Fibroblast of lung (primary cell): ENCODE measurements around the gene COL11A1.

Experiments
- EZH2 ChIP-seq: IDR thresholded peaks from 2 replicates; pipeline ENCODE4 v1.5.1; 2012; ENCODE audit warnings: low read length, control low read depth, mild to moderate bottlenecking; ENCODE audit errors: missing control alignments
- TF ChIP-seq, protein P1 (sequence below), 2 donors: IDR thresholded peaks in 1 of 2; conservative IDR thresholded peaks in 1 of 2; 1 replicate in 1 of 2; 2 replicates in 1 of 2; pipeline ENCODE4 v1.5.1; 2011 to 2012; ENCODE audit warnings: low read length in 2 of 2, control low read depth in 1 of 2, inconsistent platforms in 1 of 2, low read depth in 1 of 2, mild to moderate bottlenecking in 1 of 2

GRCh38 chr1:103156966-103157365 lies 48.6 kb upstream of the COL11A1 start:
- TF ChIP-seq, protein P1, sequence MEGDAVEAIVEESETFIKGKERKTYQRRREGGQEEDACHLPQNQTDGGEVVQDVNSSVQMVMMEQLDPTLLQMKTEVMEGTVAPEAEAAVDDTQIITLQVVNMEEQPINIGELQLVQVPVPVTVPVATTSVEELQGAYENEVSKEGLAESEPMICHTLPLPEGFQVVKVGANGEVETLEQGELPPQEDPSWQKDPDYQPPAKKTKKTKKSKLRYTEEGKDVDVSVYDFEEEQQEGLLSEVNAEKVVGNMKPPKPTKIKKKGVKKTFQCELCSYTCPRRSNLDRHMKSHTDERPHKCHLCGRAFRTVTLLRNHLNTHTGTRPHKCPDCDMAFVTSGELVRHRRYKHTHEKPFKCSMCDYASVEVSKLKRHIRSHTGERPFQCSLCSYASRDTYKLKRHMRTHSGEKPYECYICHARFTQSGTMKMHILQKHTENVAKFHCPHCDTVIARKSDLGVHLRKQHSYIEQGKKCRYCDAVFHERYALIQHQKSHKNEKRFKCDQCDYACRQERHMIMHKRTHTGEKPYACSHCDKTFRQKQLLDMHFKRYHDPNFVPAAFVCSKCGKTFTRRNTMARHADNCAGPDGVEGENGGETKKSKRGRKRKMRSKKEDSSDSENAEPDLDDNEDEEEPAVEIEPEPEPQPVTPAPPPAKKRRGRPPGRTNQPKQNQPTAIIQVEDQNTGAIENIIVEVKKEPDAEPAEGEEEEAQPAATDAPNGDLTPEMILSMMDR (conservative IDR thresholded peaks at IDR 0.05 in 1 of 2, IDR thresholded peaks at IDR 0.05 in 1 of 2; ENCODE audit: low read depth in 1 of 2, low read length in 2 of 2) = no peak
- no peak for TF ChIP-seq EZH2
